Breast epithelium (tissue), 4 donors: Measurements from ENCODE around the gene HAGH. TPM values are rescaled to one million over a fixed set of nuclear protein-coding genes. Genes with fewer than 3 reads are reported as not detected.

ENCODE experiments used
- DNase-seq, 2 donors: peaks; one replicate each; pipeline ENCODE4 v3.0.0-alpha.2; 2019; ENCODE audit warnings: low spot score in 2 of 2
- H3K27ac ChIP-seq, 2 donors: fragments of 200-600 bp; sonication (generic) in 1 of 2; one replicate each; pipeline ENCODE4 v1.5.1; 2016 to 2019; ENCODE audit warnings: mild to moderate bottlenecking in 1 of 2
- H3K27me3 ChIP-seq, 2 donors: fragments of 200-600 bp; sonication (generic) in 1 of 2; one replicate each; pipeline versions ENCODE4 v1.5.1 to v1.6.0; 2017 to 2019; ENCODE audit warnings: control low read depth in 1 of 2, mild to moderate bottlenecking in 1 of 2
- H3K36me3 ChIP-seq: fragments of 200-600 bp; one replicate; pipeline ENCODE4 v1.5.1; 2019
- H3K4me1 ChIP-seq, 2 donors: fragments of 200-600 bp; sonication (generic); one replicate each; pipeline ENCODE4 v1.5.1; 2016 to 2019; ENCODE audit warnings: control low read depth in 1 of 2
- H3K4me3 ChIP-seq, 3 donors: fragments of 200-600 bp; sonication (generic); 1 replicate in 2 of 3; 2 replicates in 1 of 3; pipeline ENCODE4 v1.5.1; 2016 to 2019; ENCODE audit warnings: mild to moderate bottlenecking in 3 of 3, moderate library complexity in 2 of 3
- H3K9me3 ChIP-seq, 2 donors: fragments of 200-600 bp; sonication (generic) in 1 of 2; one replicate each; pipeline ENCODE4 v1.5.1; 2016 to 2019; ENCODE audit warnings: control low read depth in 1 of 2
- CTCF ChIP-seq, 3 donors: fragments of 450-650 bp; IDR thresholded peaks; one replicate each; pipeline ENCODE4 v1.5.1; 2016 to 2017; ENCODE audit warnings: antibody characterized with exemption in 3 of 3, mild to moderate bottlenecking in 3 of 3, moderate library complexity in 3 of 3
- POLR2A ChIP-seq: fragments of 450-650 bp; IDR thresholded peaks from one replicate; pipeline ENCODE4 v1.6.1; 2016; ENCODE audit warnings: antibody characterized with exemption, mild to moderate bottlenecking, moderate library complexity
- POLR2AphosphoS5 ChIP-seq, 3 donors: sonication (generic); formaldehyde crosslinking; IDR thresholded peaks; one replicate each; pipeline ENCODE4 v1.6.1; 2017; ENCODE audit warnings: antibody characterized with exemption in 3 of 3
- intact Hi-C: fragments of 100-400 bp; cut with DNase I; formaldehyde crosslinking; loops from one replicate; pipeline ENCODE4 v1.15.1; 2023; ENCODE audit warnings: low total_unique reads
- total RNA-seq, 3 donors: library from RNA; depleted of rRNA; stranded (reverse); fragments of >200 nt; gene quantifications; one replicate each; pipeline ENCODE4 v1.1.0, GENCODE V29; 2016

Gene HAGH
- total RNA-seq, 3 donors from 2014 or later, result 61.9 to 114 (median 74.7) TPM

DNA sequence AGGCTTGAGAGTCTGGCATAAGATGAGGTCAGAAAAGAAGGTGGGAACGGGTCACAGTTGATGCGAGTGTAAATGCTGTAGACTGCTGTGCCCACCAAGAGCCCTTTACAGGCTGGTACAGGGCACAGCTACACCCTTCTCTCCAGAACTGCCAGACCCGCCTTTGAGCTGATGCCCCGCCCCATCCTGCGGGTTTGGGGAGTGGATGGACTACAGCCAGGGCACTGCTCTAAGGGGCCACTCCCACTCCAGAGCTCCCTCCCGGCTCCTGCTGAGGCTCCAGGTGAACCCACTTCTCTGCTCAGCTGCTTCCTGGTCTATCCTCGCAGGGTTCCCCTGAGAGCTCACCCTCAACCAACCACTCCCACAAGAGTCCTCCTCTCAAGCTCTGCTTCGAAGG, 33.0 kb upstream of the HAGH start:
- Histone ChIP-seq H3K27ac (no peak overlapping the region), H3K4me3 (no peak overlapping the region), H3K4me1 (no peaks in the 10 kb centered on the region), H3K9me3 (no peaks in the 10 kb centered on the region), H3K36me3 (no peaks in the 10 kb centered on the region), H3K27me3 (peaks cover 0 to 17% of the 10 kb centered on the region in 2 donors)
- TF ChIP-seq POLR2AphosphoS5 (IDR thresholded peaks at IDR 0.05), result no peak
- TF ChIP-seq CTCF (IDR thresholded peaks at IDR 0.05), result no peak
- no peak for TF ChIP-seq POLR2A
- DNase-seq, result no peak
- intact Hi-C loops, result no loop called here

GRCh38 chr16:1858189-1858865, 31.7 kb upstream of the HAGH start:
- Histone ChIP-seq H3K9me3 (no peaks in the 10 kb centered on the region), H3K36me3 (no peaks in the 10 kb centered on the region), H3K4me1 (no peaks in the 10 kb centered on the region), H3K27me3 (peaks cover 0 to 17% of the 10 kb centered on the region in 2 donors), H3K27ac (no peak overlapping the region), H3K4me3 (no peak overlapping the region)
- no peak for TF ChIP-seq POLR2A
- no peak for TF ChIP-seq POLR2AphosphoS5 (IDR thresholded peaks at IDR 0.05)
- intact Hi-C loops, result no loop called here
- DNase-seq, result no peak

- TF ChIP-seq POLR2A (no peak), POLR2AphosphoS5 (IDR thresholded peaks at IDR 0.05) (no peak), CTCF (IDR thresholded peaks at IDR 0.05) (no peak)
- H3K27me3 ChIP-seq, result peaks cover 0 to 17% of the 10 kb centered on the region in 2 donors
- H3K27ac ChIP-seq, result no peak overlapping the region
- H3K36me3 ChIP-seq, result no peaks in the 10 kb centered on the region
- no peak overlapping the region for H3K4me3 ChIP-seq
- DNase-seq, result no peak
- no peaks in the 10 kb centered on the region for H3K4me1 ChIP-seq
- intact Hi-C loops, result no loop called here
- H3K9me3 ChIP-seq, result no peaks in the 10 kb centered on the region
Measured at GRCh38 chr16:1857433-1858097, 30.9 kb upstream of the HAGH start.

- Histone ChIP-seq H3K27me3 (no peaks in the 10 kb centered on the region), H3K4me1 (no peaks in the 10 kb centered on the region), H3K36me3 (no peaks in the 10 kb centered on the region), H3K4me3 (no peak overlapping the region), H3K27ac (no peak overlapping the region), H3K9me3 (no peaks in the 10 kb centered on the region)
- TF ChIP-seq POLR2AphosphoS5 (IDR thresholded peaks at IDR 0.05), result no peak
- no peak for TF ChIP-seq CTCF (IDR thresholded peaks at IDR 0.05)
- no peak for TF ChIP-seq POLR2A
- intact Hi-C loops, result no loop called here
- DNase-seq, result no peak
Measured at GRCh38 chr16:1851793-1852192, 25.2 kb upstream of the HAGH start.

- TF ChIP-seq CTCF (IDR thresholded peaks at IDR 0.05), result no peak
- no peak for TF ChIP-seq POLR2A
- no peak for TF ChIP-seq POLR2AphosphoS5 (IDR thresholded peaks at IDR 0.05)
- H3K27ac ChIP-seq, result no peak overlapping the region
- H3K36me3 ChIP-seq, result no peaks in the 10 kb centered on the region
- H3K4me3 ChIP-seq, result no peak overlapping the region
- no peaks in the 10 kb centered on the region for H3K9me3 ChIP-seq
- intact Hi-C loops, result no loop called here
- H3K4me1 ChIP-seq, result no peaks in the 10 kb centered on the region
- DNase-seq, result no peak
- no peaks in the 10 kb centered on the region for H3K27me3 ChIP-seq
Measured at GRCh38 chr16:1850981-1851380, 24.4 kb upstream of the HAGH start.
